Vagina (tissue), 2 donors: ENCODE results near the gene PPDPF. TPM values are rescaled to one million over a fixed set of nuclear protein-coding genes. Genes with fewer than 3 reads are reported as not detected.

Experiments
- DNase-seq, 2 donors: peaks; one replicate each; pipeline ENCODE4 v3.0.0-alpha.2; 2017; ENCODE audit errors: extremely low spot score in 2 of 2
- H3K27ac ChIP-seq: fragments of 200-600 bp; sonication (generic); one replicate; pipeline ENCODE4 v1.5.1; 2019
- H3K27me3 ChIP-seq: fragments of 200-600 bp; sonication (generic); one replicate; pipeline ENCODE4 v1.5.1; 2019
- H3K36me3 ChIP-seq, 2 donors: fragments of 200-600 bp; sonication (generic); one replicate each; pipeline ENCODE4 v1.5.1; 2017 to 2019
- H3K4me1 ChIP-seq: fragments of 200-600 bp; sonication (generic); one replicate; pipeline ENCODE4 v1.5.1; 2019
- H3K4me3 ChIP-seq, 2 donors: fragments of 200-600 bp; sonication (generic); 1 replicate in 1 of 2; 2 replicates in 1 of 2; pipeline ENCODE4 v1.5.1; 2016 to 2019
- H3K9me3 ChIP-seq: fragments of 200-600 bp; sonication (generic); one replicate; pipeline ENCODE4 v1.5.1; 2019
- POLR2A ChIP-seq, 2 donors: fragments of 450-650 bp; IDR thresholded peaks; one replicate each; pipeline ENCODE4 v1.6.1; 2017; ENCODE audit warnings: antibody characterized with exemption in 2 of 2, mild to moderate bottlenecking in 2 of 2, moderate library complexity in 2 of 2
- POLR2AphosphoS5 ChIP-seq, 2 donors: sonication (generic); formaldehyde crosslinking; IDR thresholded peaks; one replicate each; pipeline ENCODE4 v1.9.0; 2017; ENCODE audit warnings: antibody characterized with exemption in 2 of 2, mild to moderate bottlenecking in 2 of 2, low read depth in 1 of 2; ENCODE audit not compliant: insufficient read depth in 1 of 2
- intact Hi-C: fragments of 100-400 bp; cut with DNase I; formaldehyde crosslinking; loops from one replicate; pipeline ENCODE4 v1.15.1; 2023
- total RNA-seq: library from RNA; depleted of rRNA; stranded (reverse); fragments of >200 nt; gene quantifications from one replicate; pipeline ENCODE4 v1.2.3, GENCODE V29; 2016
- TF ChIP-seq, protein P1 (sequence below), 3 experiments: fragments of 450-650 bp in 2 of 3; fragments of 200-600 bp in 1 of 3; sonication (generic) in 1 of 3; IDR thresholded peaks; one replicate each; pipeline ENCODE4 v1.5.1; 2017 to 2019; ENCODE audit warnings: antibody characterized with exemption in 3 of 3, mild to moderate bottlenecking in 2 of 3, moderate library complexity in 2 of 3

PPDPF gene
- total RNA-seq, 1 donor from 2014 or later = 198 TPM

DNA sequence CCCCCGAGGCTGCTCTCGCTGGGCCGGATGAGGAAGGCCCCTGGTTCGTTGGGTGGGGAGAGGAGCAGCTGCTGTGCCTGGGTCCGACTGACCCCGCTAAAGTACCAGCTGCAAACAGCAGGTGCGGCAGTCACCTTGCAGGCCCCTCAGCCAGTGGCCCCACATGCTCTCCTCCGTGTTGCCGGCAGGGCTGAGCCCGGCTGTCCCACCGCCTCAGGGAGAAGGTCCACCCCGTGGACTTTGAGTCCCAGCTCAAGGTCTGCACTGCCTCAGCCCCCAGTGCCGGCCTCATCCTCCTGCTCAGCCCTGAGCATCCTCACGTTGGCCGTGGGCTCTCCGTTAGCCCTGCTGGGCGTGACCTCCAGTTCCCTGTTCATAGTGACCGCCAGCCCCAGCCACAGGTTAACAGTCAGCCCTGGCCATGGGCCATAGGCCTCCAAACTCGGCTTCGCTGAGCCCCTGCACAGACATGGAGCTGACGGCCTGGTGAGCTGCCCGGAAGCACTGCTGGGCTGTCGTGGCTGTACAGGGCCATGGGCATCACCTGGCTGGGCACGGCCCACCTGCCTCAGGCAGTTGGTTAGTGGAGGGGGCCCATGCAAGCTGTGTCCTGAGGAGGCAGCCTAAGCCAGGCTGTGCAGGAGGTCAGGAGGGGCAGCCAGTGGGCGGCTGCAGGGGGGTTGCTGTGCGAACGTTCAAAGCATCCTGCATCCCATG lies 23.8 kb downstream of the PPDPF start:
- no peaks in the 10 kb centered on the region for H3K4me1 ChIP-seq
- TF ChIP-seq POLR2AphosphoS5 (IDR thresholded peaks at IDR 0.05; ENCODE audit: insufficient read depth in 1 of 2, low read depth in 1 of 2) = no peak
- no peak for TF ChIP-seq POLR2A (IDR thresholded peaks at IDR 0.05)
- TF ChIP-seq, protein P1, sequence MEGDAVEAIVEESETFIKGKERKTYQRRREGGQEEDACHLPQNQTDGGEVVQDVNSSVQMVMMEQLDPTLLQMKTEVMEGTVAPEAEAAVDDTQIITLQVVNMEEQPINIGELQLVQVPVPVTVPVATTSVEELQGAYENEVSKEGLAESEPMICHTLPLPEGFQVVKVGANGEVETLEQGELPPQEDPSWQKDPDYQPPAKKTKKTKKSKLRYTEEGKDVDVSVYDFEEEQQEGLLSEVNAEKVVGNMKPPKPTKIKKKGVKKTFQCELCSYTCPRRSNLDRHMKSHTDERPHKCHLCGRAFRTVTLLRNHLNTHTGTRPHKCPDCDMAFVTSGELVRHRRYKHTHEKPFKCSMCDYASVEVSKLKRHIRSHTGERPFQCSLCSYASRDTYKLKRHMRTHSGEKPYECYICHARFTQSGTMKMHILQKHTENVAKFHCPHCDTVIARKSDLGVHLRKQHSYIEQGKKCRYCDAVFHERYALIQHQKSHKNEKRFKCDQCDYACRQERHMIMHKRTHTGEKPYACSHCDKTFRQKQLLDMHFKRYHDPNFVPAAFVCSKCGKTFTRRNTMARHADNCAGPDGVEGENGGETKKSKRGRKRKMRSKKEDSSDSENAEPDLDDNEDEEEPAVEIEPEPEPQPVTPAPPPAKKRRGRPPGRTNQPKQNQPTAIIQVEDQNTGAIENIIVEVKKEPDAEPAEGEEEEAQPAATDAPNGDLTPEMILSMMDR (IDR thresholded peaks at IDR 0.05) = no peak
- no peak overlapping the region for H3K4me3 ChIP-seq
- intact Hi-C loops = no loop called here
- no peaks in the 10 kb centered on the region for H3K27me3 ChIP-seq
- H3K36me3 ChIP-seq = no peaks in the 10 kb centered on the region
- no peaks in the 10 kb centered on the region for H3K9me3 ChIP-seq
- H3K27ac ChIP-seq = no peak overlapping the region
- DNase-seq = no peak

DNA sequence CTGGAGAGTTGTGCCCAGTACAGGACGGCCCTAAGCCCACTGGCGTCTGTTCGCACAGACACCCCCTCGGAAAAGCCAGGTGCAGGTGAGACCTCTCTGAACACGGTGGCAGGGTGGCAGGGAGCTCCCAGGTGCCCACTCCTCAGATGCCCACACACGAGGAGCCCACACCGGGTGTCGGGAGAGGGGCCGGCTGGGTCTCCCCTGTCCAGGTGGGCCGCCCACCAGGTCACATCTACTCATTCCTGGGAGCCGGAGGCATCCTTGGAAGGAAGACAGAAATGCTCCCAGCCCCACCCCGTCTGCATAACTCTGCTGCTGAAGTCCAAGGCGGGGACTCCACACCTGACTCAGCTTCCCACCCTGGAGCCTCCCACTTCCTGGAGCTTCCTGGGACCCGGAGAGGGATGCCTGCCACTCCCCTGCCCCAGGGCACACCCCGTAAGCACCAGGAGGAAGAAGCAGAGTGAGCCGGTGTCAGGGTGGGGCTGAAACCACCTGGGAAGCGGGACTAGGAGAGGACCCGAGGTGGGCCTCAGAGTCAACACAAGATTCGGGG lies 24.5 kb downstream of the PPDPF start:
- H3K9me3 ChIP-seq = no peaks in the 10 kb centered on the region
- intact Hi-C loops = no loop called here
- H3K4me1 ChIP-seq = no peaks in the 10 kb centered on the region
- TF ChIP-seq POLR2A (IDR thresholded peaks at IDR 0.05) (no peak), POLR2AphosphoS5 (IDR thresholded peaks at IDR 0.05; ENCODE audit: insufficient read depth in 1 of 2, low read depth in 1 of 2) (no peak)
- TF ChIP-seq, protein P1 (IDR thresholded peaks at IDR 0.05) = no peak
- H3K4me3 ChIP-seq = no peak overlapping the region
- H3K27ac ChIP-seq = no peak overlapping the region
- peaks cover 4% of the 10 kb centered on the region for H3K27me3 ChIP-seq
- no peak for DNase-seq
- H3K36me3 ChIP-seq = no peaks in the 10 kb centered on the region

DNA sequence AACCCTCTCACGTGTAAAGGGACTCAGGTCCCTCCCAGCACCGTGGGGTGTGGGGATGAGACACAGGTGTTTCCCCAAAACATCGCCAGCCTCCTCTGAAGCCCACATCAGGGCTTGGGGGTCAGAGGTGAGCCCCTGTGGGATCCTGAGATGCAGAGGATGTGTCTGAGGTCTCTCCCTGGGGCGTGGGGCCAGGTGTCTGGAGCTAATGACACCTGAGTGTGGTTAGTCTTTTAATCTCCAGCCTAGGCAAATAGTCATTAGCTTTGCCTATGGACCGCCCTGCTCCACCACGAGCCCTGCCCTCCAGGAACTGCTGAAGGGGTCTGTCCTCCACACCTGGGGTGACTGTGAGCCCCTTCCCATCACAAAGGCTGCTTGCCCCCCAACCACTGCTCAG lies 25.2 kb downstream of the PPDPF start:
- Histone ChIP-seq H3K27ac (no peak overlapping the region), H3K9me3 (no peaks in the 10 kb centered on the region), H3K4me1 (no peaks in the 10 kb centered on the region), H3K36me3 (no peaks in the 10 kb centered on the region), H3K27me3 (peaks cover 5% of the 10 kb centered on the region), H3K4me3 (no peak overlapping the region)
- intact Hi-C loops = no loop called here
- DNase-seq = no peak
- TF ChIP-seq, protein P1 (IDR thresholded peaks at IDR 0.05) = no peak
- no peak for TF ChIP-seq POLR2A (IDR thresholded peaks at IDR 0.05)
- no peak for TF ChIP-seq POLR2AphosphoS5 (IDR thresholded peaks at IDR 0.05; ENCODE audit: insufficient read depth in 1 of 2, low read depth in 1 of 2)

DNA sequence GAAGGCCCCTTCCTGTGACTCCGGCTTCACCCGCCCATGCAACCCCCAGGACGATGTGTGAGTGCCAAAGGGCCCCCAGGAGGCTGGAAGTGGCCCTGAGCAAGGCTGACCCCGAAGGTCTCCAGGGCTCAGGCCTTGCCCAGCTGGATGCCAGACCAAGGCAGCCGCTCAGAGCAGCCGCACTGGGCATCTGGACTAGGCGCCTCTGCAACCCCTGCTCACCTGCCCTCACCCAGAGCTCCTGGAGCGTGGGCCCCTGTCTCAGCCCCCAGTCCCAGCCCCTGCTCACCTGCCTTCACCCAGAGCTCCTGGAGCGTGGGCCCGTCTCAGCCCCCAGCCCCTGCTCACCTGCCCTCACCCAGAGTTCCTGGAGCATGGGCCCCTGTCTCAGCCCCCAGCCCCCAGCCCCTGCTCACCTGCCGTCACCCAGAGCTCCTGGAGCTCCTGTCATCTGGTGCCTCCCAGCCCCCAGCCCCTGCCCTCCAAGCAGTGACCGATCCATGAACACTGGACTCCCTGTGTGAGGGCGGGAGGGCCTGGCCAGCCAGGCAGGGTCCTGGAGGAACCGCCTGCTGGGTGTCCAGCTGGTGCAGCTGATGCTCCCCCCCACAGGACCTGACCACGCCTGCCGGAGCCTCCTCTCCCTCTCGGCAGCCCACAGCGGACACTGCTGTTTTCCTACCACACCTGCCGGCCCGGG lies 25.8 kb downstream of the PPDPF start:
- intact Hi-C loops = no loop called here
- Histone ChIP-seq H3K36me3 (no peaks in the 10 kb centered on the region), H3K9me3 (no peaks in the 10 kb centered on the region), H3K4me3 (no peak overlapping the region), H3K27me3 (peaks cover 5% of the 10 kb centered on the region), H3K27ac (no peak overlapping the region), H3K4me1 (no peaks in the 10 kb centered on the region)
- DNase-seq = no peak
- TF ChIP-seq, protein P1 (IDR thresholded peaks at IDR 0.05) = no peak
- TF ChIP-seq POLR2A (IDR thresholded peaks at IDR 0.05) = no peak
- no peak for TF ChIP-seq POLR2AphosphoS5 (IDR thresholded peaks at IDR 0.05; ENCODE audit: insufficient read depth in 1 of 2, low read depth in 1 of 2)
